ENCODE results near the gene TJP3. TPM values are rescaled to one million over a fixed set of nuclear protein-coding genes. Genes with fewer than 3 reads are reported as not detected.

TJP3 gene
- total and polyA plus RNA-seq, 4 donors = 0.26 to 29.2 (median 0.72) TPM

- WGBS, 2 donors = 17 to 29% methylated on average over 8 of the region's 8 CpGs
- no peaks in the 10 kb centered on the region for H3K9me3 ChIP-seq (ENCODE audit: control insufficient read depth, low read length)
- DNase-seq (no peak), ATAC-seq (ENCODE audit: low FRiP score) (no peak)
- no peaks in the 10 kb centered on the region for H3K36me3 ChIP-seq (ENCODE audit: control insufficient read depth in 1 of 2, insufficient read depth in 2 of 2, low read length in 1 of 2)
- intact Hi-C loops (cut with DNase I) = no loop called here
- H3K27me3 ChIP-seq (ENCODE audit: control insufficient read depth in 1 of 2, insufficient read depth in 2 of 2, low read length in 1 of 2) = no peaks in the 10 kb centered on the region
- no peaks in the 10 kb centered on the region for H3K4me1 ChIP-seq (ENCODE audit: control insufficient read depth in 1 of 2, insufficient read depth in 2 of 2, low read length in 2 of 2)
- no peak overlapping the region for H3K4me3 ChIP-seq (ENCODE audit: low read length in 2 of 2)
- no peak overlapping the region for H3K27ac ChIP-seq (ENCODE audit: low read depth in 1 of 2, low read length in 2 of 2)
These were observed 23.3 kb upstream of the TJP3 start for GRCh38 chr19:3684817-3685410.

GRCh38 chr19:3687393-3687773 lies 20.8 kb upstream of the TJP3 start:
- WGBS, 2 donors = 85 to 94% methylated on average over 11 to 12 of the region's 12 CpGs
- ATAC-seq (ENCODE audit: low FRiP score) (no peak), DNase-seq (no peak)
- Histone ChIP-seq H3K9me3 (ENCODE audit: control insufficient read depth, low read length) (no peaks in the 10 kb centered on the region), H3K27me3 (ENCODE audit: control insufficient read depth in 1 of 2, insufficient read depth in 2 of 2, low read length in 1 of 2) (no peaks in the 10 kb centered on the region), H3K27ac (ENCODE audit: low read depth in 1 of 2, low read length in 2 of 2) (no peak overlapping the region), H3K4me1 (ENCODE audit: control insufficient read depth in 1 of 2, insufficient read depth in 2 of 2, low read length in 2 of 2) (no peaks in the 10 kb centered on the region), H3K36me3 (ENCODE audit: control insufficient read depth in 1 of 2, insufficient read depth in 2 of 2, low read length in 1 of 2) (no peaks in the 10 kb centered on the region), H3K4me3 (ENCODE audit: low read length in 2 of 2) (no peak overlapping the region)
- intact Hi-C loops (cut with DNase I) = no loop called here

DNA sequence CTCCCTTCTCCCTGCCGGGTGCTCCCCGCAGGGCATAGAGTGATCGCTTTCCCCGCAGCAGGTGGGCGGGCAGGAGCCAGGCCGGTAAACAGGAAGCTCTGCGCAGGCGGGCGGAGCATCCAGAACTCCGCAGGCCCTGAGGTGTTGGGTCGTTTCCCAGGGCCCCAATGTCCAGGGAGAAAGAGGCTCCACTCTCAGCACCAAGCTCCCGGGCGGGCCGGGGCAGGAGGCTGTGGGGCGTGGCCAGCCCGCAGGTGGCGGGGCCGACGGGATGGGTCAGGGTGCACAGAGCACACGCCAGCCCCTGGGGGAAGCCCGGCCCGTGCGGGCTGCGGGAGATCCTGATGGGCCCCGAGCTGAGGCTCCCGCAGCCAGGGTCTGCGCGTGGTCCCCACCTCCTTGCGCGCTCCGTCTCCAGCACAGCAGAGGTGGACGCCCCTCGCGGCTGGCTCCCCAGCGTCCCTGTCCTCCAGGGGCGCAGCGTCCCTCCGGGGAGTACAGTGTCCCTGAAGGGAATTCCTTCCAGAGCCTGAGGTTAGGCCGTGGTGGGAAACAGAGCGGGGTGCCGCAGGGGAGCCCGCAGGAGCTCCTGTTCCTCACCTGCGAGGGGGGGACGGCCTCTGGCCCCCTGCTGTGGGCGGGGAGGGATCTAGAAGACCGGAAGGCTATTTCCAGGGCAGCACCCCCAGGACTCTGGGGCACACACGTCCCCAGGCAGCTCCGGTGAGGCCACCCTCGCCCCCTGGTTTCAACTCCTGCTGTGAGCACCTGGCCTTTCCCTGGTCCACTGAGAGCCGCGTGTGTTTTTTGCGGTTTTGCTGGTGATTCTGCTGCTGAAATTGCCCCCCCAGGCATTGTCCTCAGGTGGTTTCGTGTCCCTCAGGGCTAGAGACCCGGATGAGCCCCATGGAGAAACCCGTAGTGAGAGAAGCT lies 20.1 kb upstream of the TJP3 start:
- WGBS, 2 donors = 61 to 63% methylated on average over 52 to 55 of the region's 55 CpGs
- H3K9me3 ChIP-seq (ENCODE audit: control insufficient read depth, low read length) = no peaks in the 10 kb centered on the region
- no peak overlapping the region for H3K27ac ChIP-seq (ENCODE audit: low read depth in 1 of 2, low read length in 2 of 2)
- no peak overlapping the region for H3K4me3 ChIP-seq (ENCODE audit: low read length in 2 of 2)
- no peaks in the 10 kb centered on the region for H3K4me1 ChIP-seq (ENCODE audit: control insufficient read depth in 1 of 2, insufficient read depth in 2 of 2, low read length in 2 of 2)
- no peaks in the 10 kb centered on the region for H3K36me3 ChIP-seq (ENCODE audit: control insufficient read depth in 1 of 2, insufficient read depth in 2 of 2, low read length in 1 of 2)
- intact Hi-C loops (cut with DNase I) = no loop called here
- ATAC-seq (ENCODE audit: low FRiP score) (peak; percentile 51), DNase-seq (peak in 1 of 2 donors; percentile 43)
- no peaks in the 10 kb centered on the region for H3K27me3 ChIP-seq (ENCODE audit: control insufficient read depth in 1 of 2, insufficient read depth in 2 of 2, low read length in 1 of 2)

- Histone ChIP-seq H3K27ac (ENCODE audit: low read depth in 1 of 2, low read length in 2 of 2) (no peak overlapping the region), H3K9me3 (ENCODE audit: control insufficient read depth, low read length) (no peaks in the 10 kb centered on the region), H3K27me3 (ENCODE audit: control insufficient read depth in 1 of 2, insufficient read depth in 2 of 2, low read length in 1 of 2) (no peaks in the 10 kb centered on the region), H3K4me3 (ENCODE audit: low read length in 2 of 2) (no peak overlapping the region), H3K36me3 (ENCODE audit: control insufficient read depth in 1 of 2, insufficient read depth in 2 of 2, low read length in 1 of 2) (no peaks in the 10 kb centered on the region), H3K4me1 (ENCODE audit: control insufficient read depth in 1 of 2, insufficient read depth in 2 of 2, low read length in 2 of 2) (no peaks in the 10 kb centered on the region)
- intact Hi-C loops (cut with DNase I) = no loop called here
- DNase-seq (peak in 1 of 2 donors; percentile 42), ATAC-seq (ENCODE audit: low FRiP score) (no peak)
- 96% methylated on average over 31 of the region's 31 CpGs for WGBS, 2 donors
These were observed 17.4 kb upstream of the TJP3 start for GRCh38 chr19:3690551-3691371.

DNA sequence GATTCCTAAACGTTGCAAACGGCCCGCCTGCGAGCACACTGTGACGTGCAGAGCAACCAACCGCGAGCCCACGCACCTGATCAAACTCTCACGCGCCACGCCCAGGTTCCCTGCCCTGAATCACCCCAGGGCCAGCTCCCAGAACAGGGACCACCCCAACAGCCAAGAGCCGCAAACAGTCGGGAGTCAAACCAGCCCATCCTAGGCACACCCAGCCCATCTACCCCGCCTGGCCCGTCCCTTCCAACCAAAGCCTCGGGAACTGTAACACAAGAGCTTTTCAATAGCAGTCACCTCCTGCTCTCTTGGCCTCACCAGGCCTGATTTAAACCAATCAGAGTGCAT lies 16.8 kb upstream of the TJP3 start:
- WGBS, 2 donors = 93% methylated on average over 16 of the region's 16 CpGs
- Histone ChIP-seq H3K27me3 (ENCODE audit: control insufficient read depth in 1 of 2, insufficient read depth in 2 of 2, low read length in 1 of 2) (no peaks in the 10 kb centered on the region), H3K9me3 (ENCODE audit: control insufficient read depth, low read length) (no peaks in the 10 kb centered on the region), H3K27ac (ENCODE audit: low read depth in 1 of 2, low read length in 2 of 2) (no peak overlapping the region), H3K36me3 (ENCODE audit: control insufficient read depth in 1 of 2, insufficient read depth in 2 of 2, low read length in 1 of 2) (no peaks in the 10 kb centered on the region), H3K4me1 (ENCODE audit: control insufficient read depth in 1 of 2, insufficient read depth in 2 of 2, low read length in 2 of 2) (no peaks in the 10 kb centered on the region), H3K4me3 (ENCODE audit: low read length in 2 of 2) (no peak overlapping the region)
- intact Hi-C loops (cut with DNase I) = no loop called here
- DNase-seq (no peak), ATAC-seq (ENCODE audit: low FRiP score) (no peak)

DNA sequence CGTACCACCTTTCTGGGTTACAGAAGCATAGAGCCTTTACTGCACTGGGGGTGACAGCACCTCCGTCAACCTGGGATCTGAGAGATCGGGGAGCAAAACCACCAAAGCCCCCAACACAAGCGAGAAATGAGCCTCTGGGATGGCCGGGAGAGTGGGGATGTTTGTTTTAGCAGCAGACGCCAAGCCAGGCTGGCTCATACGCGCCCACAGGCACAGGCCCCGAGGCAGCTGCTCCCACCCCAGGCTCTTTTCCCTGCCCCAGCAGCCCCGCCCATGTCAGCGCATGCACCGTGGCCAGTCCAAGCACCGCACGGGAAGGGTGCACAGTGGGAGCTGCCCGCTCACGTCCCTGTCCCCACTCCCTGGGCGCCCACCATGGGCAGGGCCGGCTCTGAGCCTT lies 16.5 kb upstream of the TJP3 start:
- H3K4me3 ChIP-seq (ENCODE audit: low read length in 2 of 2) = no peak overlapping the region
- intact Hi-C loops (cut with DNase I) = loop anchor here in 1 of 2 donors (2.0 kb wide), 1 partner anchor 21 kb away; no protein-coding TSS in a partner anchor
- DNase-seq (no peak), ATAC-seq (ENCODE audit: low FRiP score) (no peak)
- 93 to 95% methylated on average over 18 of the region's 18 CpGs for WGBS, 2 donors
- H3K27me3 ChIP-seq (ENCODE audit: control insufficient read depth in 1 of 2, insufficient read depth in 2 of 2, low read length in 1 of 2) = no peaks in the 10 kb centered on the region
- H3K27ac ChIP-seq (ENCODE audit: low read depth in 1 of 2, low read length in 2 of 2) = no peak overlapping the region
- H3K36me3 ChIP-seq (ENCODE audit: control insufficient read depth in 1 of 2, insufficient read depth in 2 of 2, low read length in 1 of 2) = no peaks in the 10 kb centered on the region
- H3K9me3 ChIP-seq (ENCODE audit: control insufficient read depth, low read length) = no peaks in the 10 kb centered on the region
- no peaks in the 10 kb centered on the region for H3K4me1 ChIP-seq (ENCODE audit: control insufficient read depth in 1 of 2, insufficient read depth in 2 of 2, low read length in 2 of 2)

- no peaks in the 10 kb centered on the region for H3K9me3 ChIP-seq (ENCODE audit: control insufficient read depth, low read length)
- DNase-seq (peak; percentile 58 to 87), ATAC-seq (ENCODE audit: low FRiP score) (no peak)
- H3K36me3 ChIP-seq (ENCODE audit: control insufficient read depth in 1 of 2, insufficient read depth in 2 of 2, low read length in 1 of 2) = no peaks in the 10 kb centered on the region
- intact Hi-C loops (cut with DNase I) = loop anchor here in 1 of 2 donors (2.0 kb wide), 1 partner anchor 22 kb away; no protein-coding TSS in a partner anchor
- no peak overlapping the region for H3K4me3 ChIP-seq (ENCODE audit: low read length in 2 of 2)
- H3K27me3 ChIP-seq (ENCODE audit: control insufficient read depth in 1 of 2, insufficient read depth in 2 of 2, low read length in 1 of 2) = no peaks in the 10 kb centered on the region
- WGBS, 2 donors = 68 to 74% methylated on average over 25 of the region's 25 CpGs
- peak overlapping the region in 1 of 2 donors; percentile 25 for H3K27ac ChIP-seq (ENCODE audit: low read depth in 1 of 2, low read length in 2 of 2)
- H3K4me1 ChIP-seq (ENCODE audit: control insufficient read depth in 1 of 2, insufficient read depth in 2 of 2, low read length in 2 of 2) = no peaks in the 10 kb centered on the region
These were observed 15.8 kb upstream of the TJP3 start for GRCh38 chr19:3692141-3693024.

Data from aorta (tissue), 5 donors.